ENCODE results near the gene BRI3. TPM values are rescaled to one million over a fixed set of nuclear protein-coding genes. Genes with fewer than 3 reads are reported as not detected.

Gene BRI3
- total RNA-seq, 1 experiment from 2014 or later = 344 TPM

DNA sequence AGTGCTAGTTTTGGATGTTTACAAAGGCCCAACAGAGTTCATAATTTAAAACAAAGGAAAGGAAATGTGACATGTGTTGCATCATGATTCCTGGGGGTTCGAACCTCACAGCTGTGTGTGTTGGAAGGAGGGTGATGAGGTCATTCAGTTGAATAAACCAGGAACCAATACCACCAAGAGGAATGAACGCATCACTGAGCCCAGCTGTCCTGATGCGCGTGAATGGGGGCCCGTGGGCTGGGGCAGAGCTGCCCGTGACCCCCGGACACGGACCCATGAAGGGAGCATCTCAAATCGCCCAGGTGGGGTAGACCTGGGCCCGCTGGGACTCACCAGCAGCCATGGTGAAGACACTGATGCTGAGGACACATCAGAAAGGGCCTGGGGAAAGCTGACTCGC is 33.0 kb downstream of the BRI3 start:
- Histone ChIP-seq H3K36me3 (ENCODE audit: control insufficient read depth, insufficient read depth, low read length) (peaks cover 8% of the 10 kb centered on the region), H3K27me3 (ENCODE audit: control insufficient read depth, insufficient read depth, low read length) (no peaks in the 10 kb centered on the region), H3K9me3 (ENCODE audit: control insufficient read depth, insufficient read depth, low read depth, low read length) (no peaks in the 10 kb centered on the region), H3K27ac (ENCODE audit: low read length) (no peak overlapping the region), H3K4me3 (ENCODE audit: low read depth in 2 of 2, low read length in 2 of 2) (no peak overlapping the region), H3K4me1 (ENCODE audit: control insufficient read depth, insufficient read depth, low read length) (no peaks in the 10 kb centered on the region)
- TF ChIP-seq SIN3A (IDR thresholded peaks at IDR 0.05; ENCODE audit: borderline replicate concordance, insufficient read depth, low read depth, low read length) (no peak), REST (IDR thresholded peaks at IDR 0.05; ENCODE audit: insufficient read depth in 1 of 2, low read depth in 2 of 2, low read length in 1 of 2) (no peak), POLR2AphosphoS5 (IDR thresholded peaks at IDR 0.05; ENCODE audit: low read depth, low read length) (no peak), TCF7L2 (IDR thresholded peaks at IDR 0.05; ENCODE audit: low read depth, low read length) (no peak)
- TF ChIP-seq, protein P1, sequence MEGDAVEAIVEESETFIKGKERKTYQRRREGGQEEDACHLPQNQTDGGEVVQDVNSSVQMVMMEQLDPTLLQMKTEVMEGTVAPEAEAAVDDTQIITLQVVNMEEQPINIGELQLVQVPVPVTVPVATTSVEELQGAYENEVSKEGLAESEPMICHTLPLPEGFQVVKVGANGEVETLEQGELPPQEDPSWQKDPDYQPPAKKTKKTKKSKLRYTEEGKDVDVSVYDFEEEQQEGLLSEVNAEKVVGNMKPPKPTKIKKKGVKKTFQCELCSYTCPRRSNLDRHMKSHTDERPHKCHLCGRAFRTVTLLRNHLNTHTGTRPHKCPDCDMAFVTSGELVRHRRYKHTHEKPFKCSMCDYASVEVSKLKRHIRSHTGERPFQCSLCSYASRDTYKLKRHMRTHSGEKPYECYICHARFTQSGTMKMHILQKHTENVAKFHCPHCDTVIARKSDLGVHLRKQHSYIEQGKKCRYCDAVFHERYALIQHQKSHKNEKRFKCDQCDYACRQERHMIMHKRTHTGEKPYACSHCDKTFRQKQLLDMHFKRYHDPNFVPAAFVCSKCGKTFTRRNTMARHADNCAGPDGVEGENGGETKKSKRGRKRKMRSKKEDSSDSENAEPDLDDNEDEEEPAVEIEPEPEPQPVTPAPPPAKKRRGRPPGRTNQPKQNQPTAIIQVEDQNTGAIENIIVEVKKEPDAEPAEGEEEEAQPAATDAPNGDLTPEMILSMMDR (IDR thresholded peaks at IDR 0.05) = no peak
- BruUV-seq (replicated peaks) = no TSS peak
- ATAC-seq (no peak), DNase-seq (ENCODE audit: low read depth, low spot score) (no peak)
- ChIA-PET CTCF (no interaction called here), POLR2A (no interaction called here)
- in situ Hi-C loops (cut with HindIII; ENCODE audit: low pct_unique_long_range_greater_than_20kb, low sequenced_read_pairs) = no loop called here
- intact Hi-C loops (cut with micrococcal nuclease; ENCODE audit: unreplicated experiment) = no loop called here

DNA sequence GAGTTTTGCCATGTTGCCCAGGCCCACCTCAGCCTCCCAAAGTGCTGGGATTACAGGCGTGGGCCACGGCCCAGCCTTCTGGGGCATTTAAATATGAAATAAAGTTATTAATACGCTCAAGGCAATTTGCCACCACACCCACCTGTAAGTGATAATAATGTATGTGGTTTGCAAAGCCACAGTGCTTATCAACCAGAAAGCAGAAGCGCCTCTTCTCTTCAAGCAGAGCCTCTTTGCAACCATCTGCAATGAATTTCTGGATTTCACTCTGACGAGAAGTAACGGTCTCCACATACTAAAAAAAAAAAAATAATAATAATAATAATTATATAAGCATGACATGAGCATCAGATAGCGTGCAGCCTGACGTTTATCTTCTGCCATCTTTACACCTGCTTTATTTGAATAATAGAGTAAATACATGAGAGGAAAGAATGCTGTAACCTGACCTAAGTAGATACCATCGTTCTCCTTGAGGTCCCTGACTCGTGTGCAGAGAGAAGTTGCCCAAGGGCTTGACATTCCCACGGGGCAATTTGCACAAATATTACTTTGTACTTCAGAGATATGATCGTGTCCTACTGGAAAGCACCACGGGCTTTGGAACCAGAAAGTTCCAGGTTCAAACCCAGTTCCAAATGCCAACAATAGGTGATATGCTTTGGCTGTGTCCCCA is 34.0 kb downstream of the BRI3 start:
- in situ Hi-C loops (cut with HindIII; ENCODE audit: low pct_unique_long_range_greater_than_20kb, low sequenced_read_pairs) = no loop called here

More for the DNA sequence above, 34.0 kb downstream of the BRI3 start:
- CTCF ChIA-PET = no interaction called here
- Histone ChIP-seq H3K4me3 (ENCODE audit: low read depth in 2 of 2, low read length in 2 of 2) (no peak overlapping the region), H3K27me3 (ENCODE audit: control insufficient read depth, insufficient read depth, low read length) (no peaks in the 10 kb centered on the region), H3K36me3 (ENCODE audit: control insufficient read depth, insufficient read depth, low read length) (peaks cover 8% of the 10 kb centered on the region), H3K9me3 (ENCODE audit: control insufficient read depth, insufficient read depth, low read depth, low read length) (no peaks in the 10 kb centered on the region), H3K4me1 (ENCODE audit: control insufficient read depth, insufficient read depth, low read length) (no peaks in the 10 kb centered on the region), H3K27ac (ENCODE audit: low read length) (no peak overlapping the region)
- ATAC-seq = no peak
- no peak for DNase-seq (ENCODE audit: low read depth, low spot score)
- no TSS peak for BruUV-seq (replicated peaks)
- POLR2A ChIA-PET = no interaction called here
- TF ChIP-seq SIN3A (IDR thresholded peaks at IDR 0.05; ENCODE audit: borderline replicate concordance, insufficient read depth, low read depth, low read length) (no peak), REST (IDR thresholded peaks at IDR 0.05; ENCODE audit: insufficient read depth in 1 of 2, low read depth in 2 of 2, low read length in 1 of 2) (no peak), TCF7L2 (IDR thresholded peaks at IDR 0.05; ENCODE audit: low read depth, low read length) (no peak), POLR2AphosphoS5 (IDR thresholded peaks at IDR 0.05; ENCODE audit: low read depth, low read length) (no peak)
- TF ChIP-seq, protein P1 (IDR thresholded peaks at IDR 0.05) = no peak
- intact Hi-C loops (cut with micrococcal nuclease; ENCODE audit: unreplicated experiment) = no loop called here
